Heart left ventricle (tissue), 16 donors: ENCODE results near the gene SFN. TPM values are rescaled to one million over a fixed set of nuclear protein-coding genes. Genes with fewer than 3 reads are reported as not detected.
A peak's percentile ranks its signal among the peaks of the same experiment; 100 is the strongest.

Experiments
- ATAC-seq, 4 donors: fragments of 200-7000 bp; cut with Tn5 transposase; one replicate each; pipeline ENCODE4 v1.9.1; 2020 to 2022; ENCODE audit warnings: moderate library complexity in 4 of 4, mild to moderate bottlenecking in 3 of 4, moderate number of reproducible peaks in 1 of 4
- DNase-seq, 5 donors: peaks; one replicate each; pipeline ENCODE4 v3.0.0-alpha.2; 2020
- H3K27ac ChIP-seq, 12 donors: fragments of 200-600 bp; sonication (generic) in 4 of 12; one replicate each; pipeline versions ENCODE4 v1.5.0 to v1.8.0; 2016 to 2022; ENCODE audit warnings: mild to moderate bottlenecking in 2 of 12
- H3K27me3 ChIP-seq, 9 donors: fragments of 200-600 bp; sonication (generic) in 2 of 9; one replicate each; pipeline versions ENCODE4 v1.5.1 to v1.8.0; 2016 to 2022; ENCODE audit warnings: mild to moderate bottlenecking in 3 of 9
- H3K36me3 ChIP-seq, 9 donors: fragments of 200-600 bp; sonication (generic) in 2 of 9; one replicate each; pipeline versions ENCODE4 v1.5.0 to v1.8.0; 2018 to 2022; ENCODE audit warnings: mild to moderate bottlenecking in 2 of 9
- H3K4me1 ChIP-seq, 12 donors: fragments of 200-600 bp; sonication (generic) in 4 of 12; one replicate each; pipeline versions ENCODE4 v1.5.0 to v1.8.0; 2016 to 2022; ENCODE audit warnings: mild to moderate bottlenecking in 3 of 12
- H3K4me3 ChIP-seq, 12 donors: fragments of 200-600 bp; sonication (generic) in 4 of 12; one replicate each; pipeline versions ENCODE4 v1.5.0 to v1.8.0; 2017 to 2022; ENCODE audit warnings: mild to moderate bottlenecking in 9 of 12, moderate library complexity in 4 of 12
- H3K9me3 ChIP-seq, 12 donors: fragments of 200-600 bp; sonication (generic) in 4 of 12; one replicate each; pipeline versions ENCODE4 v1.5.0 to v1.8.0; 2016 to 2022; ENCODE audit warnings: mild to moderate bottlenecking in 1 of 12
- CTCF ChIP-seq, 12 donors: fragments of 200-600 bp; sonication (generic) in 4 of 12; IDR thresholded peaks; one replicate each; pipeline versions ENCODE4 v1.5.0 to v1.8.0; 2018 to 2022; ENCODE audit warnings: antibody characterized with exemption in 12 of 12, mild to moderate bottlenecking in 5 of 12
- POLR2A ChIP-seq, 2 donors: fragments of 450-650 bp; IDR thresholded peaks; one replicate each; pipeline ENCODE4 v1.6.1; 2017; ENCODE audit warnings: antibody characterized with exemption in 2 of 2, mild to moderate bottlenecking in 2 of 2, moderate library complexity in 2 of 2
- WGBS, 4 donors: extraction: QIAGEN DNeasy Blood & Tissue Kit in 2 of 4; methylation state at CpG; one replicate each; pipeline versions ENCODE4 v1.1.5 to v1.1.7; 2013 to 2018; 5-methylcytosine and 5-hydroxymethylcytosine counted together
- intact Hi-C, 10 donors: fragments of 100-400 bp; cut with DNase I; formaldehyde crosslinking; loops; one replicate each; pipeline versions ENCODE4 v1.11.1 to v1.14.2; 2022
- polyA plus RNA-seq, 2 donors: library from polyadenylated mRNA; stranded (reverse); fragments of 200-250 nt; gene quantifications; one replicate each; pipeline ENCODE4 v1.2.3, GENCODE V29; 2013
- total RNA-seq, 9 donors: library from RNA; depleted of rRNA in 2 of 9; stranded (reverse); fragments of >200 nt in 2 of 9; fragmentation: NEBNext Ultra II Directional in 3 of 9; extraction: Animal tissue kit (Norgen Biotek cat#: 25700) in 3 of 9; gene quantifications; one replicate each; pipeline versions ENCODE4 v1.1.0 to v1.2.4, GENCODE V29; 2016 to 2023
- donor health status: ischemic (EF 13 %, LVEDD 7.1; RV severe dilation, severe dysfunction).
- donor health status: healthy with polysubstance abuse.
- donor health status: DM: no; HTN: yes; CAD: no.
- donor health status: DM: no; HTN: no; CAD: no.
- donor health status: ischemic (EF 25% LVEDD 6.9; RV normal size, moderate dysfunction).
- donor health status: ischemic (EF 25% LVEDD 5.7; RV mildly dilated, moderate dysfunction).
- donor health status: healthy.
- donor health status: DM: yes; HTN: yes; CAD: no.
- donor health status: ischemic (EF 35%, LVEDD 5.7; RV mildly dilated, moderate dysfunction).
- donor health status: nonischemic (EF 11% LVEDD 7.7; RV severe dilation, severe dysfunction).
- donor health status: DM: yes; HTN: yes; CAD: no.
- donor health status: PGD.
- donor health status: ischemic (EF 29% LVEDD 5.4; RV normal size, mild dysfunction).
- donor health status: nonischemic (EF 23%, LVEDD 6.1; RV moderate dilation, normal function).

The SFN gene
- total and polyA plus RNA-seq, 11 donors: 0.11 to 0.42 (median 0.31) TPM; not detected in 7

GRCh38 chr1:26909951-26910342 lies 47.0 kb downstream of the SFN start:
- no peak for DNase-seq

GRCh38 chr1:26910343-26911160 lies 47.6 kb downstream of the SFN start:
- ATAC-seq (no peak), DNase-seq (no peak)
- no peak overlapping the region for H3K27ac ChIP-seq
- intact Hi-C loops: no loop called here
- no peak overlapping the region for H3K4me3 ChIP-seq
- H3K36me3 ChIP-seq: peaks cover 0 to 4% (median 0%) of the 10 kb centered on the region in 9 donors
- no peak for TF ChIP-seq POLR2A (IDR thresholded peaks at IDR 0.05)
- no peak for TF ChIP-seq CTCF (IDR thresholded peaks at IDR 0.05)
- peaks cover 0 to 31% (median 3%) of the 10 kb centered on the region in 12 donors for H3K4me1 ChIP-seq
- no peaks in the 10 kb centered on the region for H3K9me3 ChIP-seq
- no peaks in the 10 kb centered on the region for H3K27me3 ChIP-seq
- WGBS, 4 donors: 70 to 89% (median 74%) methylated on average over 4 of the region's 4 CpGs

More at GRCh38 chr1:26909951-26910342, 47.0 kb downstream of the SFN start:
- intact Hi-C loops: no loop called here
- Histone ChIP-seq H3K9me3 (no peaks in the 10 kb centered on the region), H3K4me1 (peaks cover 0 to 25% (median 2%) of the 10 kb centered on the region in 12 donors), H3K27ac (no peak overlapping the region), H3K4me3 (no peak overlapping the region), H3K27me3 (no peaks in the 10 kb centered on the region), H3K36me3 (peaks cover 0 to 4% (median 0%) of the 10 kb centered on the region in 9 donors)
- TF ChIP-seq CTCF (IDR thresholded peaks at IDR 0.05) (no peak), POLR2A (IDR thresholded peaks at IDR 0.05) (no peak)
- ATAC-seq: no peak
- WGBS, 4 donors: 60 to 94% (median 77%) methylated on average over 3 of the region's 3 CpGs

GRCh38 chr1:26911399-26912146 lies 48.6 kb downstream of the SFN start:
- Histone ChIP-seq H3K27ac (no peak overlapping the region), H3K27me3 (no peaks in the 10 kb centered on the region), H3K4me1 (peaks cover 0 to 31% (median 3%) of the 10 kb centered on the region in 12 donors), H3K36me3 (peaks cover 0 to 4% (median 0%) of the 10 kb centered on the region in 9 donors), H3K9me3 (no peaks in the 10 kb centered on the region), H3K4me3 (peak overlapping the region in 5 of 12 donors; percentile 51 to 66 (median 59))
- TF ChIP-seq CTCF (IDR thresholded peaks at IDR 0.05) (no peak), POLR2A (IDR thresholded peaks at IDR 0.05) (no peak)
- ATAC-seq (no peak), DNase-seq (no peak)
- intact Hi-C loops: no loop called here
- 89 to 92% (median 91%) methylated on average over 2 to 8 of the region's 8 CpGs for WGBS, 4 donors

GRCh38 chr1:26912147-26912490 lies 49.2 kb downstream of the SFN start:
- WGBS, 4 donors: 40 to 78% (median 62%) methylated on average over 2 of the region's 2 CpGs
- TF ChIP-seq CTCF (IDR thresholded peaks at IDR 0.05): no peak
- TF ChIP-seq POLR2A (IDR thresholded peaks at IDR 0.05): no peak
- intact Hi-C loops: no loop called here
- peaks cover 0 to 31% (median 3%) of the 10 kb centered on the region in 12 donors for H3K4me1 ChIP-seq
- no peaks in the 10 kb centered on the region for H3K9me3 ChIP-seq
- H3K27ac ChIP-seq: peak overlapping the region in 1 of 12 donors; percentile 98
- H3K36me3 ChIP-seq: peaks cover 0 to 4% (median 0%) of the 10 kb centered on the region in 9 donors
- ATAC-seq (no peak), DNase-seq (no peak)
- peak overlapping the region in 9 of 12 donors; percentile 37 to 66 (median 54) for H3K4me3 ChIP-seq
- H3K27me3 ChIP-seq: no peaks in the 10 kb centered on the region
